ENCODE data around the gene HAUS2. TPM values are rescaled to one million over a fixed set of nuclear protein-coding genes. Genes with fewer than 3 reads are reported as not detected.
"Not testable (repeated sequence)": the region's sequence is repeated elsewhere in the genome, so short reads cannot be mapped to it uniquely, and the experiment has no call there.

The HAUS2 gene
- total RNA-seq, 1 donor from 2014 or later = 9.1 TPM

- ATAC-seq (ENCODE audit: poor library complexity) = peak; percentile 40
- intact Hi-C loops (cut with DNase I); DNase-seq: not testable (repeated sequence)
These were observed 8.0 kb downstream of the HAUS2 start for GRCh38 chr15:42556550-42557207.

- intact Hi-C loops (cut with DNase I) = no loop called here
- DNase-seq = no peak
- no peak for ATAC-seq (ENCODE audit: poor library complexity)
These were observed 10.1 kb downstream of the HAUS2 start for GRCh38 chr15:42558739-42559138.

- peak; percentile 99 for DNase-seq
- intact Hi-C loops (cut with DNase I) = no loop called here
- ATAC-seq (ENCODE audit: poor library complexity) = peak; percentile 97
These were observed 26.8 kb downstream of the HAUS2 start, which contains the start of gene STARD9 for GRCh38 chr15:42575188-42576039. Gene STARD9 (plus strand): TSS chr15:42575606. CDS start chr15:42575716, 110 bp downstream.

- ATAC-seq (ENCODE audit: poor library complexity) = no peak
- intact Hi-C loops (cut with DNase I) = no loop called here
- DNase-seq = no peak
These were observed 27.5 kb downstream of the HAUS2 start for GRCh38 chr15:42576040-42576594.

GRCh38 chr15:42576776-42577175 lies 28.1 kb downstream of the HAUS2 start:
- ATAC-seq (ENCODE audit: poor library complexity) (no peak), DNase-seq (no peak)
- intact Hi-C loops (cut with DNase I) = no loop called here

GRCh38 chr15:42577514-42578031 lies 28.9 kb downstream of the HAUS2 start:
- ATAC-seq (ENCODE audit: poor library complexity) (no peak), DNase-seq (no peak)
- intact Hi-C loops (cut with DNase I) = no loop called here

GRCh38 chr15:42578984-42579537 lies 30.4 kb downstream of the HAUS2 start:
- no peak for DNase-seq
- intact Hi-C loops (cut with DNase I) = no loop called here
- ATAC-seq (ENCODE audit: poor library complexity) = no peak

GRCh38 chr15:42581272-42581730 lies 32.7 kb downstream of the HAUS2 start:
- intact Hi-C loops (cut with DNase I) = no loop called here
- ATAC-seq (ENCODE audit: poor library complexity) (peak; percentile 94), DNase-seq (peak; percentile 94)

GRCh38 chr15:42582569-42583375 lies 34.1 kb downstream of the HAUS2 start:
- ATAC-seq (ENCODE audit: poor library complexity) (peak; percentile 19), DNase-seq (no peak)
- intact Hi-C loops (cut with DNase I) = no loop called here

GRCh38 chr15:42584031-42584765 lies 35.6 kb downstream of the HAUS2 start:
- DNase-seq = no peak
- intact Hi-C loops (cut with DNase I) = no loop called here
- ATAC-seq (ENCODE audit: poor library complexity) = no peak

GRCh38 chr15:42590619-42591237 lies 42.1 kb downstream of the HAUS2 start:
- no peak for ATAC-seq (ENCODE audit: poor library complexity)
- intact Hi-C loops (cut with DNase I) = no loop called here
- DNase-seq = no peak

GRCh38 chr15:42591238-42591934 lies 42.7 kb downstream of the HAUS2 start:
- peak; percentile 34 for ATAC-seq (ENCODE audit: poor library complexity)
- intact Hi-C loops (cut with DNase I) = no loop called here
- no peak for DNase-seq

- no peak for DNase-seq
- ATAC-seq (ENCODE audit: poor library complexity) = peak; percentile 14
- intact Hi-C loops (cut with DNase I) = no loop called here
These were observed 44.1 kb downstream of the HAUS2 start for GRCh38 chr15:42592716-42593115.

GRCh38 chr15:42593143-42593542 lies 44.5 kb downstream of the HAUS2 start:
- intact Hi-C loops (cut with DNase I) = no loop called here
- DNase-seq (peak; percentile 57), ATAC-seq (ENCODE audit: poor library complexity) (peak; percentile 84)

GRCh38 chr15:42594095-42594494 lies 45.5 kb downstream of the HAUS2 start:
- ATAC-seq (ENCODE audit: poor library complexity) (no peak), DNase-seq (no peak)
- intact Hi-C loops (cut with DNase I) = no loop called here

GRCh38 chr15:42595626-42596240 lies 47.1 kb downstream of the HAUS2 start:
- peak; percentile 59 for DNase-seq
- intact Hi-C loops (cut with DNase I) = no loop called here
- peak; percentile 55 for ATAC-seq (ENCODE audit: poor library complexity)

All from Right ventricle myocardium superior (tissue), 1 donor.